Transverse colon (tissue), 4 donors: ENCODE measurements around the gene GRK6. TPM values are rescaled to one million over a fixed set of nuclear protein-coding genes. Genes with fewer than 3 reads are reported as not detected.

Experiments used
- DNase-seq: peaks from one replicate; pipeline ENCODE4 v3.0.0-alpha.2; 2019
- H3K27ac ChIP-seq, 4 donors: fragments of 200-600 bp; sonication (generic); 2 replicates each; pipeline ENCODE4 v1.5.1; 2016 to 2018; ENCODE audit warnings: inconsistent platforms in 4 of 4
- H3K27me3 ChIP-seq: fragments of 200-600 bp; sonication (generic); 2 replicates; pipeline ENCODE4 v1.5.1; 2017; ENCODE audit warnings: inconsistent platforms
- H3K36me3 ChIP-seq, 4 donors: fragments of 200-600 bp; sonication (generic); 2 replicates each; pipeline ENCODE4 v1.5.1; 2017 to 2019; ENCODE audit warnings: inconsistent platforms in 4 of 4
- H3K4me1 ChIP-seq, 4 donors: fragments of 200-600 bp; sonication (generic); 2 replicates each; pipeline ENCODE4 v1.5.1; 2017 to 2020; ENCODE audit warnings: inconsistent platforms in 4 of 4
- H3K4me3 ChIP-seq, 4 donors: fragments of 200-600 bp; sonication (generic); 1 replicate in 1 of 4; 2 replicates in 3 of 4; pipeline versions ENCODE4 v1.5.1 to v1.6.1; 2017 to 2019; ENCODE audit warnings: inconsistent platforms in 4 of 4
- H3K9me3 ChIP-seq, 2 donors: fragments of 200-600 bp; sonication (generic); 2 replicates each; pipeline ENCODE4 v1.5.1; 2017 to 2019; ENCODE audit warnings: inconsistent platforms in 2 of 2
- CTCF ChIP-seq, 5 experiments: fragments of 200-600 bp in 3 of 5; fragments of 450-650 bp in 2 of 5; sonication (generic) in 3 of 5; IDR thresholded peaks; 1 replicate in 2 of 5; 2 replicates in 3 of 5; pipeline ENCODE4 v1.5.1; 2016 to 2017; ENCODE audit warnings: antibody characterized with exemption in 5 of 5, inconsistent platforms in 3 of 5, mild to moderate bottlenecking in 2 of 5, moderate library complexity in 1 of 5
- EP300 ChIP-seq: sonication (generic); formaldehyde crosslinking; IDR thresholded peaks from one replicate; pipeline ENCODE4 v1.6.1; 2017; ENCODE audit warnings: antibody characterized with exemption, low read depth
- POLR2A ChIP-seq: fragments of 450-650 bp; IDR thresholded peaks from one replicate; pipeline ENCODE4 v1.6.1; 2016; ENCODE audit warnings: antibody characterized with exemption, mild to moderate bottlenecking, moderate library complexity
- POLR2AphosphoS5 ChIP-seq, 3 donors: sonication (generic); formaldehyde crosslinking; IDR thresholded peaks; one replicate each; pipeline ENCODE4 v1.6.1; 2016; ENCODE audit warnings: antibody characterized with exemption in 3 of 3
- WGBS, 2 donors: methylation state at CpG; one replicate each; pipeline ENCODE4 v1.1.5; 2018; ENCODE audit warnings: low coverage in 1 of 2; 5-methylcytosine and 5-hydroxymethylcytosine counted together
- in situ Hi-C, 4 donors: fragments of 200-750 bp; cut with MboI; loops; one replicate each; pipeline versions ENCODE4 v1.15.0 to v1.15.1; 2017; ENCODE audit warnings: low sequenced_read_pairs in 3 of 4, low pct_ligation_motif_present in 1 of 4, low pct_unique_long_range_greater_than_20kb in 1 of 4
- intact Hi-C: fragments of 100-400 bp; cut with DNase I; formaldehyde crosslinking; loops from one replicate; pipeline ENCODE4 v1.15.1; 2023; ENCODE audit warnings: low total_unique reads
- total RNA-seq, 4 donors: library from RNA; depleted of rRNA; stranded (reverse); fragments of >200 nt; gene quantifications; one replicate each; pipeline ENCODE4 v1.1.0, GENCODE V29; 2016

GRK6 gene
- total RNA-seq, 4 donors from 2014 or later, result 21.5 to 40.5 (median 36.4) TPM

DNA sequence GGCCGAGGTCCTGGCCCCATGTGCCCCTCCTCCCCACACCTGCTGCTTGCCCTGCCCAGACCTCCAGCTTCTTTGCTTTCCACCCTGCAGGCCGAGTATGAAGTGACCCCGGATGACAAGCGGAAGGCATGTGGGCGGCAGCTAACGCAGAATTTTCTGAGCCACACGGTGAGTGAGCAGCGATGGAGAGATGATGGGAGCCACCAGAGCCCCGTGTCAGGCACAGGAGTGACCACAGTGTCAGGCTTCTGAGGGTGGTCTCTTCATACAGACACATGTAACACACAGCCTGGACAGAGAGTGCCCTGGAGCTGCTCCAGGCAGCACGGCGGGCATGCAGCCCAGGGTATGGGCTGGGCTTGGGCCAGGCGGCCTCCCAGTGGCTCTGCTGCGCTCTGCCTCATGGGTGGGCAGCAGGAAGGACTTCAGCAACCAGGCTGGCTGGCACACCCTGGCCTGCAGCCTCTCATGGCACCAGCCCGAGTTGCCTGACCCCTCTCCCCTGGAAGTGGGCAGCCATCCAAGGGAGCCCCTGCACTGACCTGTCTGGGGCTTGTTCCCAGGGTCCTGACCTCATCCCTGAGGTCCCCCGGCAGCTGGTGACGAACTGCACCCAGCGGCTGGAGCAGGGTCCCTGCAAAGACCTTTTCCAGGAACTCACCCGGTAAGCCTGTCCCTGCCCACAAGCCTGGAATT lies 5.8 kb downstream of the GRK6 start:
- peaks cover 26 to 35% (median 29%) of the 10 kb centered on the region in 4 donors for H3K4me1 ChIP-seq
- in situ Hi-C loops (no loop called here), intact Hi-C loops (no loop called here)
- no peaks in the 10 kb centered on the region for H3K27me3 ChIP-seq
- H3K36me3 ChIP-seq, result peaks cover 0 to 41% (median 24%) of the 10 kb centered on the region in 4 donors
- WGBS, 2 donors, result 76% methylated on average over 16 of the region's 18 CpGs; no CpG with 5 or more reads in 1 of the 2 donors
- H3K9me3 ChIP-seq, result no peaks in the 10 kb centered on the region
- peak overlapping the region; percentile 14 to 95 (median 76) for H3K27ac ChIP-seq
- TF ChIP-seq POLR2AphosphoS5 (IDR thresholded peaks at IDR 0.05) (peak in 1 of 3 donors; percentile 8), EP300 (no peak)
- no peak for DNase-seq
- no peak overlapping the region for H3K4me3 ChIP-seq

DNA sequence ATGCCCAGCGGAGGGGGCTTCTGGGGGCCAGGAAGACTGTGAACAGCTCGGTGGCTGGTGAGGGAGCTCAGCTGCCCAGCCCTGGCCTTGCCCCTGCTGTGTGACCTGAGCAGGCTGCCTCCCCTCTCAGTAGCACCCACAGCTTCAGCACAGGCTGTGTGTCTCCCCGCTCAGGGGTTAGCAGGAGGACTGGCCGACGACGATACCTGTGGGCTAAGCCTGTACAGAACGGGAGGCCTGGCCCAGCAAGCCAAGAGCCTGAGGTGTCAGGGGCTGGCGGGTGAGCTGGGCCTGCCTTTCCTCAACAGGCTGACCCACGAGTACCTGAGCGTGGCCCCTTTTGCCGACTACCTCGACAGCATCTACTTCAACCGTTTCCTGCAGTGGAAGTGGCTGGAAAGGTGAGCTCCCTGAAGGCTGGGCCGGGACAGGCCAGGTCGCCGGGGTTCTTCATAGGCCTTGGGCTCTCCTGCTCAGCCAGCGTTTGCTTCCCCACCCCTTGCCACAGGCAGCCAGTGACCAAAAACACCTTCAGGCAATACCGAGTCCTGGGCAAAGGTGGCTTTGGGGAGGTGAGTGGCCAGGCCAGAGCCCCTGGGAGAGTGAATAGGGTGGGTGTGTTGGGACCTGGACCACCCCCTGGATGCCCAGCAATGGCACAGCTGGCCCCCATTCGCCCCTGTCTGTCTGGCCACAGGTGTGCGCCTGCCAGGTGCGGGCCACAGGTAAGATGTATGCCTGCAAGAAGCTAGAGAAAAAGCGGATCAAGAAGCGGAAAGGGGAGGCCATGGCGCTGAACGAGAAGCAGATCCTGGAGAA lies 6.6 kb downstream of the GRK6 start:
- intact Hi-C loops (no loop called here), in situ Hi-C loops (no loop called here)
- Histone ChIP-seq H3K4me3 (no peak overlapping the region), H3K27me3 (no peaks in the 10 kb centered on the region), H3K9me3 (no peaks in the 10 kb centered on the region), H3K27ac (peak overlapping the region in 2 of 4 donors; percentile 90 to 95), H3K36me3 (peaks cover 0 to 41% (median 25%) of the 10 kb centered on the region in 4 donors), H3K4me1 (peaks cover 19 to 28% (median 22%) of the 10 kb centered on the region in 4 donors)
- no peak for TF ChIP-seq EP300
- no peak for TF ChIP-seq CTCF (IDR thresholded peaks at IDR 0.05)
- no peak for TF ChIP-seq POLR2A
- no peak for TF ChIP-seq POLR2AphosphoS5 (IDR thresholded peaks at IDR 0.05)
- DNase-seq, result no peak
- 94% methylated on average over 25 of the region's 25 CpGs; no CpG with 5 or more reads in 1 of the 2 donors for WGBS, 2 donors

DNA sequence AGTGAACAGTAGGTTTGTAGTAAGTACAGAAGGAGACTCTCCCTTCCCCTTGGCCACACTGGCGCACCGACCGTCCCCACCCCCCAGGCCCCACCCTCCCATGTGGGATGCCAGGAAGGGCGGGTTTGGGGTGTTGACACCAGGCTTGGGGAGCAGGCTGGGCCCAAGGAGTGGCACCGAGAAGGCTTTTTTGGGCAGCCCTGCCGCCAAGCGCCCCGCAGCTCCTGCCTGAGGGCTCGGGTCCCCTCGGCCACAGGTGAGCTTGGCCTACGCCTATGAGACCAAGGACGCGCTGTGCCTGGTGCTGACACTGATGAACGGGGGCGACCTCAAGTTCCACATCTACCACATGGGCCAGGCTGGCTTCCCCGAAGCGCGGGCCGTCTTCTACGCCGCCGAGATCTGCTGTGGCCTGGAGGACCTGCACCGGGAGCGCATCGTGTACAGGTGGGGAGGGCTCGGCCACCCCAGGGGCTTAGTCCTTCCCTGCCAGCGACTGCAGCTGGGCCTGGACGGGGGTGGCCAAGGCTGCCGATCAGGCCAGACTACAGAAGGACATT lies 7.3 kb downstream of the GRK6 start:
- Histone ChIP-seq H3K36me3 (peaks cover 0 to 41% (median 25%) of the 10 kb centered on the region in 4 donors), H3K27ac (no peak overlapping the region), H3K9me3 (no peaks in the 10 kb centered on the region), H3K27me3 (no peaks in the 10 kb centered on the region), H3K4me3 (no peak overlapping the region), H3K4me1 (peaks cover 13 to 21% (median 18%) of the 10 kb centered on the region in 4 donors)
- WGBS, 2 donors, result 93% methylated on average over 29 of the region's 29 CpGs; no CpG with 5 or more reads in 1 of the 2 donors
- no peak for DNase-seq
- in situ Hi-C loops, result no loop called here
- intact Hi-C loops, result no loop called here
- TF ChIP-seq POLR2A (no peak), EP300 (no peak), CTCF (IDR thresholded peaks at IDR 0.05) (no peak), POLR2AphosphoS5 (IDR thresholded peaks at IDR 0.05) (no peak)

- no peak for DNase-seq
- Histone ChIP-seq H3K4me1 (peaks cover 13 to 20% (median 17%) of the 10 kb centered on the region in 4 donors), H3K4me3 (no peak overlapping the region), H3K27me3 (no peaks in the 10 kb centered on the region), H3K36me3 (peaks cover 0 to 41% (median 25%) of the 10 kb centered on the region in 4 donors), H3K9me3 (no peaks in the 10 kb centered on the region), H3K27ac (no peak overlapping the region)
- intact Hi-C loops, result no loop called here
- TF ChIP-seq POLR2A, result no peak
- no peak for TF ChIP-seq CTCF (IDR thresholded peaks at IDR 0.05)
- TF ChIP-seq EP300, result no peak
- TF ChIP-seq POLR2AphosphoS5 (IDR thresholded peaks at IDR 0.05), result no peak
- in situ Hi-C loops, result no loop called here
- WGBS, 2 donors, result 95% methylated on average over 7 of the region's 8 CpGs; no CpG with 5 or more reads in 1 of the 2 donors
Observed at GRCh38 chr5:177434437-177434836, 8.0 kb downstream of the GRK6 start.
